Tibial nerve (tissue), 3 donors: Measurements from ENCODE around the gene TBL1XR1.

Source experiments
- EP300 ChIP-seq, 2 donors: sonication (generic); formaldehyde crosslinking; IDR thresholded peaks; one replicate each; pipeline ENCODE4 v1.6.1; 2017; ENCODE audit warnings: antibody characterized with exemption in 2 of 2, mild to moderate bottlenecking in 1 of 2
- POLR2A ChIP-seq, 2 donors: fragments of 450-650 bp; IDR thresholded peaks; one replicate each; pipeline ENCODE4 v1.6.1; 2017; ENCODE audit warnings: antibody characterized with exemption in 2 of 2, mild to moderate bottlenecking in 2 of 2, moderate library complexity in 2 of 2

DNA sequence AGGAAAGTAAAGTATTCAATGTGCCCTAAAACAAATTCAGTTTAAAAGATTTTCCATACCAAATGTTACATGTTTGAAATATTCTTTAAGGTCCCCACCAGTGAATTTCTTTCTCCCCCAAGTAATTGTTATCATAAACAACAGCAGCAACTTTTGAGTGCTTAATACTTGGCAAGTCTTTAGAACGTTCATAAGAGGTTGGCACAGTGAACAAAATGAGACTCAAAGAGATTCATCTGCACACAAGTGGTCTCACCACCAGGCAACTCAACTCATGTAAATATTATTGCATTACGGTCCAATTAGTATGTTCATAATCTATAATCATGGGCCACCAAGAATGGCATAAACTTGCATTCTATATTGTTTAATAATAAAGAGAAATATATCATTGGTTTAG is 98.7 kb downstream of the TBL1XR1 start:
- TF ChIP-seq POLR2A (IDR thresholded peaks at IDR 0.05), result no peak
- no peak for TF ChIP-seq EP300 (IDR thresholded peaks at IDR 0.05)
